GM10847 (cell line): ENCODE measurements around the gene SERPINE1.

ENCODE experiments used
- POLR2A ChIP-seq: IDR thresholded peaks from 2 replicates; pipeline ENCODE4 v1.6.1; 2011; ENCODE audit not compliant: insufficient read length; ENCODE audit errors: extremely low read depth

Gene SERPINE1

DNA sequence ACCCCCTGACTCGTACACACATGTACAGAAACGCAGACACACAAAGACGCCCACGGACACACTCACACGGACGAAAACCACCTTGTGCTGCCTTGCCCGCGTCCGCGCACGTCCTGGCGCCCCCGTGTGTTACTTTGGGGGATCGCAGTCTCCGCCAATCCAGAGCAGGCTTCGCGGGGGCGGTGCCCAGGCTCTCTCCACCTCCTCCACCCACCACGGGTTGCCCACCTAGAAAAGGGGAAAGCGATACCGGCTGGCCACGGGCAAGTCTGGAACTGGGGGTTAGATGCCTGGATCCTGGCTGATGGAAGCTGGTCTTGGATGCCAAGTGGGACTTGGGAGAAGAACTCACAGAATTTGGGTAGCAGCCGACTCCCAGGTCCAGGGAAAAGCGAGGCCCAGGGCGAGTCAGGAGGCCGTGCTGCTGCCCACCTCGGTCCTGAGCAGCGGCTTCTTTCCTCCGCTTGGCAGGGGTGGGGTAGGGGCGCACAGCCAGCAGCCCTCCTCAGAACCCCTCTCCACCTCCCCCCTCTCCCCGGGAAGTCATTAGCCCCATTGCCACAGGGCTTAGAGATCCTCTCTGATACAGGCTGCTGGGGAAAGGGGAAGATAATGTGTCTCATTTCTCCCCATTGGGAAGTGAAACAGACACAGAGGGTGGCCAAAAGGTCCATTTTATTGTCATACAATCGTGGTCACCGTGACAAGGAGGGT, 43.1 kb downstream of the SERPINE1 start:
- TF ChIP-seq POLR2A: no peak

- no peak for TF ChIP-seq POLR2A
Observed at GRCh38 chr7:101170617-101171441, 43.9 kb downstream of the SERPINE1 start.

- no peak for TF ChIP-seq POLR2A
Observed at GRCh38 chr7:101171442-101171837, 44.5 kb downstream of the SERPINE1 start.

DNA sequence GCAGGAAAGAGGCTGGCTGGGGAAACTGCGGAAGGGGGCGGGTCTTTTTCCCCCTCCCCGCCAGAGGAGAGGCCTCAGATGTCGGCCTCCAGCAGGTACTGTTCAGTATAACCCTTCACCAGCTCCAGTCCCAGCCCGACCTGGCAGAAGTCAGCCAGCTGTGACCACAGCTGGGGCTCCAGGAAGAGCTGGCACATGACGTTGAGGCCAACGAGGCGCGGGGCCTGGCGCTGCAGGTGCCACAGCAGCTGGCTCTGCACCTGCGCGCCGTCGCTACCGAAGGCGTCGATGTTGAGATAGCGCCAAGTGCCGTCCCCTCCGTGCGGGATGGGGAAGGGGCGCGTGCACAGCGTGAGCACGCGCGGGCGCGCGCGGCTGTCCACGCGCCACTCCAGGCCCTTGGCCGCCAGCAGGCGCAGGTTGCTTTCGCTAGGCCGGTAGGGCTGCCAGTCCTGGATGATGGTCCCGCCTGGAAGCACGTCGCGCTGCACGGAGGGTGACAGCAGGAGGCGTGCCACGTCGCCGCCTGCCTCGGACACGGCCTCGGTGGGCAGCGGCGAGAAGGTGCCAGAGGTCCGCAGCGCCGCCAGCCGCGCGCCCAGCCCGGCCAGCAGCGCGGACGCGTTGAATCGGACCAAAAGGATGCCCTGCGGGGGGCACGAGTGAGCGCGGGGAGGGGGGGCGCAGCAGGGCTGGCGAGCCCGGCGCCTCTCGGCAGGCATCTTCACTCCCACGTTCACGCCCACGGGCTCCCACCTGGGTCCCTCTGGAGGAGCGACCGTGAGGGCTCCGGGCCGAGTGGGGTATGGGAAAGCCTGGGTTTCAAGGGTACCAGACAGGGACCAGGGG, 45.3 kb downstream of the SERPINE1 start:
- no peak for TF ChIP-seq POLR2A

DNA sequence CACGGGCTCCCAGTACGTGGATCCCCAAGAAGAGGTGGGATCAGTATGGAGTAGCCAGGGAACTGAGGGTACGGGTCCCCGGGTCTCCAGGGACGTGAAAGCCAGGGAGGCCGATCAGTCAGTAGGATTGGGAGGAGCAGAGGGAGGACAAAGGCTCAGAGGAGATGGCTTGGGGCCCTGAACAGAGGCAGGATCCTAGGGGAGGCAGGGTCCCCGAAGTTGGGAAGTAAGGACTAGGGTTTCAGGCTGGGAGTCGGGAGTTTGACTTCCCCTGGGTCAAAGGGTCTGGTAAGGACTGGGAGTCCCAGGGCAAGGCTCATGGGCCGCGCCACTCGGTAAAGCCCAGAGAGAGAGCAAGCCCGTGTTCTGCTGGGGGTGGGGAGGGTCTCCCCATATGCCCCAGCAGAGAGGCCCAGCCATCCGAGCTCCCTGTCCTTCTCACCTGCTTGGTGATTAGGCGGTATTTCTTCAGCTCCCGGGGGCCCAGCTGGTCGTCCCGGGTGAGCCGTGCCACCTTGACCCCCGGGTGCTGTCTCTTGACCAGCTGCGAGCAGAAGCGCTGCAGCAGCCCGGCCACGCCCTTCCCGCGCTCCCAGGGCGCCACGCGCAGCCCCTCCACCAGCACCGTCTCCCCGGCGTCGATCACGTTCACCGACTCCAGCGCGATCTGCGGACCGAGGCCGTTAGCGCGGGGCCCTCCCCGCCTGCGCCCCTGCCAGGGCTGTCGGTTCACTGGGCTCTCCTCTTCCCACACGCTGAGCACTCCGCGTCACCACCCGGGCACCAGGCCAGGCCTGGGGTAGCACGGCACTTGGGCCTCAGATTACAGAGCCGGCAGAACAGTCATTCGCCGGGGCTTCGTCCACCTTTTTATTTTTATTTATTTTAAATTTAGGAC, 46.2 kb downstream of the SERPINE1 start:
- no peak for TF ChIP-seq POLR2A

DNA sequence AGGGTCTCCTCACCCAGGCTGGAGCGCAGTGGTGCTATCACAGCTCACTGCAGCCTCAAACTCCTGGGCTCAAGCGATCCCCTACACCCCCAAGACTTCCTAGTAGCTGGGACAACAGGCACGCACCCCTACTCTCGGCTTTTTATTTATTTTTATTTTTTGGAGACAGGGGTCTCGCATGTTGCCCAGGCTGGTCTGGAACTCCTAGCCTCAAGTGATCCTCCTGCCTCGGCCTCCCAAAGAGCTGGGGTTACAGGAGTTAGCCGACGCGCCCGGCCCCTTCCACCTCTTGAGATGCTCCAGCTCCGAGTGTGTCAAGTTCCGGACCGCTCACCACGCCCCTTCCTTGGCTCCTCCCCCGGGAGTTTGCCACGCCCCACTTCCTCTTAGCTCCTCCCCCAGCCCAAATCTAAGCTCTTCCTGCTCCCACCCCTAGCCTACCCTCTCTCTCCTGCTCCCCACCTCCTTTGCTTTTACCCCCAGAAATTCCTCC, 46.9 kb downstream of the SERPINE1 start:
- TF ChIP-seq POLR2A: no peak

DNA sequence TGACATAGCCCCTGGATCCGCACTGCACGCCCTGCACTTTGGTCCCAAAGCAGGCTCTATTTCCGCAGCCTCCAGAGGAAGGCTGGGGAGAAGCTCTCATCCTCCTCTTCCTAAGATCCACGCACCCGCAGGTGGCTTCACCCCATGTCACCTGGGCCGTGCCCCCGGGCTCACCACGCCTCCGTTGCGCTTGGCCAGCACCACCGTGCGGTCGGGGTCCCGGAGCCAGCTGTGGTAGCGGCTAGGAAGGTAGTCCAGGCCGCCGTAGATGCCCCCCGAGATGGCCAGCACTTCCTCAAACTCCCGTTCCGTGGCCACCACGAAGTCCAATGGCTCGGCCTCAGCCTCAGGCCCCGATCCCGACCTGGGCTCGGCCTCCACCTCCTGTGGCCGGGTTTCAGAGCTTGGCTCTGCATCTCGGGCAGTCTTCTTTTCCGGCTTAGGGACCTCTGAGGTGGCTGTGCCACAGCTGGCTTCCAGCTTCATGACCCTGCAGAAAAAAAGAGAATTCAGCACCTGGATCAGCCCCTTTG, 47.5 kb downstream of the SERPINE1 start:
- no peak for TF ChIP-seq POLR2A

DNA sequence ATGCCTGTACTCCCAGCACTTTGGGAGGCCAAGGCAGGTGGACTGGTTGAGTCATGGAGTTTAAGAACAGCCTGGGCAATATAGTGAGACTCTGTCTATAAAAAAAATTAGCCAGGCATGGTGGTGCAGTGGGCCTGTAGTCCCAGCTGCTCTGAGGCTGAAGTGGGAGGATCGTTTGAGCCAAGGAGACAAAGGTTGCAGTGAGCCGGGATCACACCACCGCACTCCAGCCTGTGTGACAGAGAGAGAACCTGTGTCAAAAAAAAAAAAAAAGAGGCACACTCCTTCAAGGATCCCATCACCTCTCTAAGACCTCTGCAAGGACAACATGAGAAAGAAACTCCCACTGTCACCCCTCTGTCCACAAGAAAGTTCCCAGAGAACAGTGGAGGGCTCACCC, 48.8 kb downstream of the SERPINE1 start:
- TF ChIP-seq POLR2A: no peak

- no peak for TF ChIP-seq POLR2A
Observed at GRCh38 chr7:101177644-101178043, 50.7 kb downstream of the SERPINE1 start.

DNA sequence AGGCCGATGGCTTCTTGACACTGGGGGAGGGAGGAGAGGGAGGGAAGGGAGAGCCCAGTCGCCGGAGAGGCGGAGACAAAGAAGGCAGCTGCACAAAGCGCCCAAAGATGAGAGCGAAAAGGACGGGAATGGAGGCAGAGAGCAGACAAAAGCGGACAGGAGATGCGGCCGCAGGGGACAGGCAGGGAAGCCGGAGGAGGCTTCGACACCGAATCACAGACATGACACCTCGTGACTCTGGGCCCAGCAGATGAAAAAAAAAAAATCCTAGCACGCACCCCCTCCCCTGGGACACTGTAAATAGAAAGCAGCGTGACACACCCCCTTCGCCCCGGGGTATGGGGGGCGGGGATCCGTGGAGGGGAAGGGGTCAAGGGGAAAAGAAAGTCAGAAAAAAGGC, 52.2 kb downstream of the SERPINE1 start:
- no peak for TF ChIP-seq POLR2A

- TF ChIP-seq POLR2A: no peak
Observed at GRCh38 chr7:101179713-101180112, 52.8 kb downstream of the SERPINE1 start.

DNA sequence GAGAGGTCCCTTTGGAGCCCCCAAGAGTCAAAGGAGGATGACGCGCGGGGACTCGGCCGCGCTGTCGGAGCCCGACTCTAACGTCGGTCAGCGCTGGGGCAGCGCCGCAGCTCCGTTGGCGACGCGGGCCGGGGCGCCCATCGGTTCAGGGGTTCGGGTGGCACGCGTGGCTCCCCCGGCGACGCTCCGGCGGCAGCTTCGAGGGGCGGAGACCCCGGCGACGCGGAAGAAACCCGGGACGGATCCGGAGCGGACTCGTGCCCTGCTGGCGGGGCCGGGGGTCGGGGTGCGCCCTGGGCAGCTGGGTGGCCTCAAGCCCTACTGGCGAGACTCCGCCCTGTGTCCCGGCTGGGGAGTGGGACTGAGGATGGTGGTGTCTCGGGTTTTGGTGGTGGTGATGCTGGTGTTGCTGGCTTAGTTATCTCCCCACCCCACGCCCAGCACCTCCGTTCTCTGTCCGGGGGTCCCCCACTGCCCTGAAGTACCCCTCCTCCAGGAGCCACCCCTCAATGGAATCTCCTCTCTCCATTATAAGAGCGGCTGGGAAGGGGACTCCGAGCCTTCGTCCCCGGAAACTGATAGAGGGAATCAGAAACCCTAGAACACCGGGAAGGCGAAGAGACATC, 53.3 kb downstream of the SERPINE1 start, which contains the start of gene NAT16:
Gene NAT16, minus strand, starts transcription at position 164 of the 626 bp plus-strand sequence. CDS start 5,486 bp downstream, outside the sequence.
- no peak for TF ChIP-seq POLR2A

DNA sequence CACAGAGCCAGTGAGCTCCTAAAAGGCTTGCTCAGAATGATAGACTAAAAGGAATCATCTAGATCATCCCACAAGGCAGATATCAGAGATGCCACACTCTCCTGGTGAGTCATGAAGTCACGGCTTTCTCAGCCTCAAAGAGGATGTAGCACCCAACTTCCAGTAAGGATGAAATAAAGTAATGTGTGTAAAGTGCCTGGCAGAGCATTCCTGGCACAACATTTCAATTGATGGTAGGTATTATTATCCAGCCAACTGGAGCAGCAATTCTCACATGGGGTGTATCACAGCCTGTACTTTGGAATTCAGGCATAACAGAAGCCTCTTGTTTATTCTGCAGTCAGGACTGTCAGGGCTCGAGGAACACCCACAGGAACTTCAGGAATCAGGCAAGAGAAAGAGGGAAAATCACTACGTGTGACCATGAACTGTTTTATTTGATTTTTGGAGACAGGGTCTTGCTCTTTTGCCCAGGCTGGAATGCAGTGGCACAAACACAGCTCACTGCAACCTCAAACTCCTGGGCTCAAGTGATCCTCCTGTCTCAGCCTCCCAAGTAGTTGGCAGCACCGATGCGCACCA, 58.4 kb downstream of the SERPINE1 start:
- TF ChIP-seq POLR2A: no peak
